WTC11 (cell line): Measurements from ENCODE around the gene TRMO.

Experiments
- ATF1 ChIP-seq: sonication (generic); formaldehyde crosslinking; IDR thresholded peaks from 2 replicates; pipeline ENCODE4 v1.8.1; 2023; ENCODE audit warnings: mild to moderate bottlenecking, moderate library complexity, missing genetic modification reagents
- CBFB ChIP-seq: sonication (generic); formaldehyde crosslinking; IDR thresholded peaks from 2 replicates; pipeline ENCODE4 v1.8.1; 2022; ENCODE audit warnings: mild to moderate bottlenecking, low read depth, missing genetic modification reagents
- JAZF1 ChIP-seq: fragments of 250-450 bp; sonication (Bioruptor Pico); IDR thresholded peaks from 2 replicates; pipeline ENCODE4 v1.9.0; 2021; ENCODE audit warnings: moderate library complexity, mild to moderate bottlenecking, inconsistent platforms
- SMAD4 ChIP-seq: sonication (generic); formaldehyde crosslinking; IDR thresholded peaks from 2 replicates; pipeline ENCODE4 v1.8.0; 2022; ENCODE audit warnings: mild to moderate bottlenecking, missing genetic modification reagents
- TP53 ChIP-seq: sonication (generic); formaldehyde crosslinking; IDR thresholded peaks from 2 replicates; pipeline ENCODE4 v1.8.1; 2023; ENCODE audit warnings: mild to moderate bottlenecking, missing genetic modification reagents
- ZNF423 ChIP-seq: fragments of 250-450 bp; sonication (Bioruptor Pico); IDR thresholded peaks from 2 replicates; pipeline ENCODE4 v2.1.2; 2022; ENCODE audit warnings: mild to moderate bottlenecking, moderate library complexity
- TF ChIP-seq, protein P1 (sequence below): sonication (generic); formaldehyde crosslinking; IDR thresholded peaks from 2 replicates; pipeline ENCODE4 v1.8.0; 2023; ENCODE audit warnings: missing genetic modification reagents
- TF ChIP-seq, protein P2 (sequence below): fragments of 200-600 bp; IDR thresholded peaks from 2 replicates; pipeline ENCODE4 v1.8.0; 2022; ENCODE audit warnings: antibody characterized with exemption
- TF ChIP-seq, protein P3 (sequence below): fragments of 250-450 bp; sonication (Bioruptor Pico); IDR thresholded peaks from 2 replicates; pipeline ENCODE4 v1.9.0; 2021; ENCODE audit warnings: mild to moderate bottlenecking, borderline replicate concordance
- TF ChIP-seq, protein P4 (sequence below): sonication (generic); formaldehyde crosslinking; IDR thresholded peaks from 2 replicates; pipeline ENCODE4 v1.8.1; 2023; ENCODE audit warnings: mild to moderate bottlenecking, missing genetic modification reagents, borderline replicate concordance
- TF ChIP-seq, protein P5 (sequence below): sonication (generic); formaldehyde crosslinking; IDR thresholded peaks from 2 replicates; pipeline ENCODE4 v1.8.1; 2023; ENCODE audit warnings: mild to moderate bottlenecking, missing genetic modification reagents, moderate library complexity

DNA sequence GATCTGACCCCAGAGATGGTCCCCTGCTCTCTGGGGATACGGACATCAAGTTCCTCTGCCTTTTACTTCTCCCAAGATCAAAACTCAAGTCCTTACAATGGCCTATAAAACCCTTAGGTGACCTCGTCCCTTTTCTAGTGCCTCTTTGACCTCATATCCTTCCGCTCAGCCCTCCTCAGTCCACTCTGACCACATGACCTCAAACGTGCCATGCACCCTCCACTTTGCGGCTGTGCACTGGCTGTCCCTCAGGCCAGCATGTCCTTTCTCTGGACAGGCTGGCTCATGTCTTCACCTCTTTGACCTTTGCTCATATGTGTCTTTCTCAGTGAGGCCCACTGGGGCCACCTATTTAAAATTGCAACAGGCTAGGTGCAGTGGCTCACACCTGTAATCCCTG is 14.7 kb downstream of the TRMO start:
- TF ChIP-seq TP53 (CRISPR knock-in tag) = no peak
- no peak for TF ChIP-seq ATF1 (CRISPR knock-in tag)
- TF ChIP-seq, protein P1, sequence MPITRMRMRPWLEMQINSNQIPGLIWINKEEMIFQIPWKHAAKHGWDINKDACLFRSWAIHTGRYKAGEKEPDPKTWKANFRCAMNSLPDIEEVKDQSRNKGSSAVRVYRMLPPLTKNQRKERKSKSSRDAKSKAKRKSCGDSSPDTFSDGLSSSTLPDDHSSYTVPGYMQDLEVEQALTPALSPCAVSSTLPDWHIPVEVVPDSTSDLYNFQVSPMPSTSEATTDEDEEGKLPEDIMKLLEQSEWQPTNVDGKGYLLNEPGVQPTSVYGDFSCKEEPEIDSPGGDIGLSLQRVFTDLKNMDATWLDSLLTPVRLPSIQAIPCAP (CRISPR knock-in tag) = no peak
- TF ChIP-seq, protein P2, sequence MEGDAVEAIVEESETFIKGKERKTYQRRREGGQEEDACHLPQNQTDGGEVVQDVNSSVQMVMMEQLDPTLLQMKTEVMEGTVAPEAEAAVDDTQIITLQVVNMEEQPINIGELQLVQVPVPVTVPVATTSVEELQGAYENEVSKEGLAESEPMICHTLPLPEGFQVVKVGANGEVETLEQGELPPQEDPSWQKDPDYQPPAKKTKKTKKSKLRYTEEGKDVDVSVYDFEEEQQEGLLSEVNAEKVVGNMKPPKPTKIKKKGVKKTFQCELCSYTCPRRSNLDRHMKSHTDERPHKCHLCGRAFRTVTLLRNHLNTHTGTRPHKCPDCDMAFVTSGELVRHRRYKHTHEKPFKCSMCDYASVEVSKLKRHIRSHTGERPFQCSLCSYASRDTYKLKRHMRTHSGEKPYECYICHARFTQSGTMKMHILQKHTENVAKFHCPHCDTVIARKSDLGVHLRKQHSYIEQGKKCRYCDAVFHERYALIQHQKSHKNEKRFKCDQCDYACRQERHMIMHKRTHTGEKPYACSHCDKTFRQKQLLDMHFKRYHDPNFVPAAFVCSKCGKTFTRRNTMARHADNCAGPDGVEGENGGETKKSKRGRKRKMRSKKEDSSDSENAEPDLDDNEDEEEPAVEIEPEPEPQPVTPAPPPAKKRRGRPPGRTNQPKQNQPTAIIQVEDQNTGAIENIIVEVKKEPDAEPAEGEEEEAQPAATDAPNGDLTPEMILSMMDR = no peak
- TF ChIP-seq, protein P3, sequence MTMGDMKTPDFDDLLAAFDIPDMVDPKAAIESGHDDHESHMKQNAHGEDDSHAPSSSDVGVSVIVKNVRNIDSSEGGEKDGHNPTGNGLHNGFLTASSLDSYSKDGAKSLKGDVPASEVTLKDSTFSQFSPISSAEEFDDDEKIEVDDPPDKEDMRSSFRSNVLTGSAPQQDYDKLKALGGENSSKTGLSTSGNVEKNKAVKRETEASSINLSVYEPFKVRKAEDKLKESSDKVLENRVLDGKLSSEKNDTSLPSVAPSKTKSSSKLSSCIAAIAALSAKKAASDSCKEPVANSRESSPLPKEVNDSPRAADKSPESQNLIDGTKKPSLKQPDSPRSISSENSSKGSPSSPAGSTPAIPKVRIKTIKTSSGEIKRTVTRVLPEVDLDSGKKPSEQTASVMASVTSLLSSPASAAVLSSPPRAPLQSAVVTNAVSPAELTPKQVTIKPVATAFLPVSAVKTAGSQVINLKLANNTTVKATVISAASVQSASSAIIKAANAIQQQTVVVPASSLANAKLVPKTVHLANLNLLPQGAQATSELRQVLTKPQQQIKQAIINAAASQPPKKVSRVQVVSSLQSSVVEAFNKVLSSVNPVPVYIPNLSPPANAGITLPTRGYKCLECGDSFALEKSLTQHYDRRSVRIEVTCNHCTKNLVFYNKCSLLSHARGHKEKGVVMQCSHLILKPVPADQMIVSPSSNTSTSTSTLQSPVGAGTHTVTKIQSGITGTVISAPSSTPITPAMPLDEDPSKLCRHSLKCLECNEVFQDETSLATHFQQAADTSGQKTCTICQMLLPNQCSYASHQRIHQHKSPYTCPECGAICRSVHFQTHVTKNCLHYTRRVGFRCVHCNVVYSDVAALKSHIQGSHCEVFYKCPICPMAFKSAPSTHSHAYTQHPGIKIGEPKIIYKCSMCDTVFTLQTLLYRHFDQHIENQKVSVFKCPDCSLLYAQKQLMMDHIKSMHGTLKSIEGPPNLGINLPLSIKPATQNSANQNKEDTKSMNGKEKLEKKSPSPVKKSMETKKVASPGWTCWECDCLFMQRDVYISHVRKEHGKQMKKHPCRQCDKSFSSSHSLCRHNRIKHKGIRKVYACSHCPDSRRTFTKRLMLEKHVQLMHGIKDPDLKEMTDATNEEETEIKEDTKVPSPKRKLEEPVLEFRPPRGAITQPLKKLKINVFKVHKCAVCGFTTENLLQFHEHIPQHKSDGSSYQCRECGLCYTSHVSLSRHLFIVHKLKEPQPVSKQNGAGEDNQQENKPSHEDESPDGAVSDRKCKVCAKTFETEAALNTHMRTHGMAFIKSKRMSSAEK (CRISPR knock-in tag) = no peak
- TF ChIP-seq ZNF423 (CRISPR knock-in tag) = no peak
- TF ChIP-seq JAZF1 (CRISPR knock-in tag) = no peak
- TF ChIP-seq CBFB (CRISPR knock-in tag) = no peak
- TF ChIP-seq, protein P4, sequence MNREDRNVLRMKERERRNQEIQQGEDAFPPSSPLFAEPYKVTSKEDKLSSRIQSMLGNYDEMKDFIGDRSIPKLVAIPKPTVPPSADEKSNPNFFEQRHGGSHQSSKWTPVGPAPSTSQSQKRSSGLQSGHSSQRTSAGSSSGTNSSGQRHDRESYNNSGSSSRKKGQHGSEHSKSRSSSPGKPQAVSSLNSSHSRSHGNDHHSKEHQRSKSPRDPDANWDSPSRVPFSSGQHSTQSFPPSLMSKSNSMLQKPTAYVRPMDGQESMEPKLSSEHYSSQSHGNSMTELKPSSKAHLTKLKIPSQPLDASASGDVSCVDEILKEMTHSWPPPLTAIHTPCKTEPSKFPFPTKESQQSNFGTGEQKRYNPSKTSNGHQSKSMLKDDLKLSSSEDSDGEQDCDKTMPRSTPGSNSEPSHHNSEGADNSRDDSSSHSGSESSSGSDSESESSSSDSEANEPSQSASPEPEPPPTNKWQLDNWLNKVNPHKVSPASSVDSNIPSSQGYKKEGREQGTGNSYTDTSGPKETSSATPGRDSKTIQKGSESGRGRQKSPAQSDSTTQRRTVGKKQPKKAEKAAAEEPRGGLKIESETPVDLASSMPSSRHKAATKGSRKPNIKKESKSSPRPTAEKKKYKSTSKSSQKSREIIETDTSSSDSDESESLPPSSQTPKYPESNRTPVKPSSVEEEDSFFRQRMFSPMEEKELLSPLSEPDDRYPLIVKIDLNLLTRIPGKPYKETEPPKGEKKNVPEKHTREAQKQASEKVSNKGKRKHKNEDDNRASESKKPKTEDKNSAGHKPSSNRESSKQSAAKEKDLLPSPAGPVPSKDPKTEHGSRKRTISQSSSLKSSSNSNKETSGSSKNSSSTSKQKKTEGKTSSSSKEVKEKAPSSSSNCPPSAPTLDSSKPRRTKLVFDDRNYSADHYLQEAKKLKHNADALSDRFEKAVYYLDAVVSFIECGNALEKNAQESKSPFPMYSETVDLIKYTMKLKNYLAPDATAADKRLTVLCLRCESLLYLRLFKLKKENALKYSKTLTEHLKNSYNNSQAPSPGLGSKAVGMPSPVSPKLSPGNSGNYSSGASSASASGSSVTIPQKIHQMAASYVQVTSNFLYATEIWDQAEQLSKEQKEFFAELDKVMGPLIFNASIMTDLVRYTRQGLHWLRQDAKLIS (CRISPR knock-in tag) = no peak
- TF ChIP-seq SMAD4 (CRISPR knock-in tag) = no peak
- TF ChIP-seq, protein P5, sequence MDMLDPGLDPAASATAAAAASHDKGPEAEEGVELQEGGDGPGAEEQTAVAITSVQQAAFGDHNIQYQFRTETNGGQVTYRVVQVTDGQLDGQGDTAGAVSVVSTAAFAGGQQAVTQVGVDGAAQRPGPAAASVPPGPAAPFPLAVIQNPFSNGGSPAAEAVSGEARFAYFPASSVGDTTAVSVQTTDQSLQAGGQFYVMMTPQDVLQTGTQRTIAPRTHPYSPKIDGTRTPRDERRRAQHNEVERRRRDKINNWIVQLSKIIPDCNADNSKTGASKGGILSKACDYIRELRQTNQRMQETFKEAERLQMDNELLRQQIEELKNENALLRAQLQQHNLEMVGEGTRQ (CRISPR knock-in tag) = no peak
